PC-3 (cell line): Measurements from ENCODE around the gene VDAC1. TPM values are rescaled to one million over a fixed set of nuclear protein-coding genes. Genes with fewer than 3 reads are reported as not detected.

Experiments
- ATAC-seq: fragments of 200-7000 bp; cut with Tn5 transposase; 2 replicates; pipeline ENCODE4 v1.9.1; 2020; ENCODE audit warnings: mild to moderate bottlenecking, moderate library complexity
- BruUV-seq: library from RNA; stranded (reverse); fragments of 400-500 nt; replicated peaks from 2 replicates; lab custom pipeline; 2021; lab: Mats Ljungman, UMichigan
- CTCF ChIA-PET: fragments of 300-600 bp; sonication (Branson Sonifier 250); formaldehyde crosslinking; loops from one replicate; lab custom pipeline; 2022; ENCODE audit warnings: antibody characterized with exemption; lab: Charles Lee
- POLR2A ChIA-PET: fragments of 300-600 bp; sonication (Branson Sonifier 250); formaldehyde crosslinking; loops from one replicate; lab custom pipeline; 2022; ENCODE audit warnings: antibody characterized with exemption; ENCODE audit not compliant: unreplicated experiment; lab: Charles Lee
- DNase-seq: peaks from one replicate; pipeline ENCODE4 v3.0.0-alpha.2; 2015
- H2AFZ ChIP-seq: fragments of 300-600 bp; sonication (generic); 2 replicates; pipeline ENCODE4 v1.6.0; 2016; ENCODE audit warnings: antibody characterized with exemption, low read length
- H3F3A ChIP-seq: fragments of 300-600 bp; sonication (generic); one replicate; pipeline ENCODE4 v1.6.0; 2017; ENCODE audit warnings: antibody characterized with exemption, low read length, control low read depth, mild to moderate bottlenecking; ENCODE audit not compliant: unreplicated experiment
- H3K27ac ChIP-seq: fragments of 300-600 bp; sonication (generic); 2 replicates; pipeline ENCODE4 v1.5.1; 2016; ENCODE audit warnings: mild to moderate bottlenecking, low read length
- H3K27me3 ChIP-seq: fragments of 300-600 bp; sonication (generic); 2 replicates; pipeline ENCODE4 v1.6.1; 2016; ENCODE audit warnings: low read length, mixed read lengths
- H3K36me3 ChIP-seq: fragments of 300-600 bp; sonication (generic); 2 replicates; pipeline ENCODE4 v1.6.1; 2016; ENCODE audit warnings: low read depth, mixed run types, low read length, mixed read lengths
- H3K4me1 ChIP-seq: fragments of 300-600 bp; sonication (generic); 2 replicates; pipeline ENCODE4 v1.5.1; 2016; ENCODE audit warnings: low read length; ENCODE audit not compliant: insufficient read depth
- H3K4me2 ChIP-seq: fragments of 300-600 bp; sonication (generic); 2 replicates; pipeline ENCODE4 v1.6.0; 2016; ENCODE audit warnings: low read length
- H3K4me3 ChIP-seq: fragments of 300-600 bp; sonication (generic); 2 replicates; pipeline ENCODE4 v1.5.1; 2016; ENCODE audit warnings: mild to moderate bottlenecking, low read length, mixed read lengths
- H3K79me2 ChIP-seq: fragments of 300-600 bp; sonication (generic); 2 replicates; pipeline ENCODE4 v1.6.1; 2017; ENCODE audit warnings: low read length, mixed read lengths
- H3K9ac ChIP-seq: fragments of 300-600 bp; sonication (generic); 2 replicates; pipeline ENCODE4 v1.6.0; 2016; ENCODE audit warnings: mild to moderate bottlenecking, low read length
- H3K9me2 ChIP-seq: fragments of 300-600 bp; sonication (generic); replicated peaks from 2 replicates; pipeline ENCODE4 v1.6.1; 2016; ENCODE audit warnings: mixed run types, low read length, mixed read lengths
- H3K9me3 ChIP-seq: fragments of 300-600 bp; sonication (generic); 2 replicates; pipeline ENCODE4 v1.6.1; 2016; ENCODE audit warnings: low read length, mixed read lengths
- H4K20me1 ChIP-seq: fragments of 300-600 bp; sonication (generic); 2 replicates; pipeline ENCODE4 v1.6.1; 2016; ENCODE audit warnings: low read length, mixed read lengths
- CTCF ChIP-seq: fragments of 300-600 bp; sonication (generic); conservative IDR thresholded peaks from 2 replicates; pipeline ENCODE4 v1.5.1; 2017; ENCODE audit warnings: antibody characterized with exemption, low read depth, mild to moderate bottlenecking, low read length
- EZH2 ChIP-seq: fragments of 300-600 bp; sonication (generic); IDR thresholded peaks from one replicate; pipeline ENCODE4 v1.6.1; 2017; ENCODE audit warnings: antibody characterized with exemption, mild to moderate bottlenecking, low read length; ENCODE audit not compliant: unreplicated experiment
- EZH2phosphoT487 ChIP-seq: fragments of 300-600 bp; sonication (generic); IDR thresholded peaks from 2 replicates; pipeline ENCODE4 v1.6.1; 2018; ENCODE audit warnings: mild to moderate bottlenecking, antibody characterized with exemption, low read length, borderline replicate concordance
- intact Hi-C: fragments of 100-400 bp; cut with micrococcal nuclease; formaldehyde crosslinking; loops from 2 replicates; pipeline ENCODE4 v1.9.0; 2023
- total RNA-seq: library from RNA; depleted of rRNA; stranded (reverse); fragments of >200 nt; gene quantifications from 2 replicates; pipeline ENCODE4 v1.2.3, GENCODE V29; 2014

The VDAC1 gene
- total RNA-seq, 1 experiment from 2014 or later, result 220 TPM

GRCh38 chr5:134026521-134027287 lies 21.9 kb upstream of the VDAC1 start:
- BruUV-seq, result no TSS peak
- Histone ChIP-seq H2AFZ (no peak overlapping the region), H3K27me3 (no peaks in the 10 kb centered on the region), H3F3A (no peaks in the 10 kb centered on the region), H3K9me3 (no peaks in the 10 kb centered on the region), H3K4me3 (no peak overlapping the region), H3K4me1 (peaks cover 13% of the 10 kb centered on the region), H3K36me3 (no peaks in the 10 kb centered on the region), H4K20me1 (no peaks in the 10 kb centered on the region), H3K9me2 (no peaks in the 10 kb centered on the region), H3K9ac (no peak overlapping the region), H3K27ac (no peak overlapping the region), H3K79me2 (no peaks in the 10 kb centered on the region), H3K4me2 (no peak overlapping the region)
- no peak for TF ChIP-seq EZH2
- TF ChIP-seq CTCF, result peak; percentile 67
- CTCF ChIA-PET, result interaction anchor here (0.6 to 1.1 kb wide), 8 partner anchors 9 to 1611 kb away, joined by 3 to 8 read pairs (median 4); no protein-coding TSS in a partner anchor
- DNase-seq (peak; percentile 73), ATAC-seq (peak; percentile 95)
- POLR2A ChIA-PET, result no interaction called here
- intact Hi-C loops, result loop anchor here (1.0 kb wide), 1 partner anchor 13 kb away; no protein-coding TSS in a partner anchor

GRCh38 chr5:134025786-134026185 lies 21.0 kb upstream of the VDAC1 start:
- Histone ChIP-seq H3K9ac (no peak overlapping the region), H4K20me1 (no peaks in the 10 kb centered on the region), H3K27ac (no peak overlapping the region), H3K4me3 (no peak overlapping the region), H3K79me2 (no peaks in the 10 kb centered on the region), H3K27me3 (no peaks in the 10 kb centered on the region), H3K4me2 (no peak overlapping the region), H3K9me3 (no peaks in the 10 kb centered on the region), H3F3A (no peaks in the 10 kb centered on the region), H3K36me3 (no peaks in the 10 kb centered on the region), H2AFZ (no peak overlapping the region), H3K9me2 (no peaks in the 10 kb centered on the region), H3K4me1 (peaks cover 13% of the 10 kb centered on the region)
- ATAC-seq (no peak), DNase-seq (no peak)
- TF ChIP-seq CTCF (no peak), EZH2 (no peak), EZH2phosphoT487 (no peak)
- ChIA-PET POLR2A (no interaction called here), CTCF (interaction anchor here (0.6 to 1.1 kb wide), 2 partner anchors 12 to 14 kb away, joined by 3 to 8 read pairs; no protein-coding TSS in a partner anchor)
- BruUV-seq, result no TSS peak
- intact Hi-C loops, result loop anchor here (1.0 kb wide), 1 partner anchor 14 kb away; no protein-coding TSS in a partner anchor

- no peak overlapping the region for H3K27ac ChIP-seq
- H3K79me2 ChIP-seq, result no peaks in the 10 kb centered on the region
- H3K4me2 ChIP-seq, result no peak overlapping the region
- no peak for ATAC-seq
- no peak overlapping the region for H3K9ac ChIP-seq
- H3K4me3 ChIP-seq, result no peak overlapping the region
- BruUV-seq, result no TSS peak
- H3F3A ChIP-seq, result no peaks in the 10 kb centered on the region
- H4K20me1 ChIP-seq, result no peaks in the 10 kb centered on the region
- ChIA-PET POLR2A (no interaction called here), CTCF (no interaction called here)
- DNase-seq, result no peak
- intact Hi-C loops, result no loop called here
- no peaks in the 10 kb centered on the region for H3K36me3 ChIP-seq
- H2AFZ ChIP-seq, result no peak overlapping the region
- H3K9me3 ChIP-seq, result no peaks in the 10 kb centered on the region
- H3K27me3 ChIP-seq, result no peaks in the 10 kb centered on the region
- H3K9me2 ChIP-seq, result no peaks in the 10 kb centered on the region
- H3K4me1 ChIP-seq, result peaks cover 22% of the 10 kb centered on the region
- TF ChIP-seq EZH2phosphoT487 (no peak), EZH2 (no peak), CTCF (no peak)
Observed at GRCh38 chr5:134024811-134025210, 20.0 kb upstream of the VDAC1 start.
